IMR-90 (cell line): Measurements from ENCODE around the gene ADCY4. TPM values are rescaled to one million over a fixed set of nuclear protein-coding genes. Genes with fewer than 3 reads are reported as not detected.

ENCODE experiments used
- ELK1 ChIP-seq: fragments of 150-350 bp; IDR thresholded peaks from 2 replicates; pipeline ENCODE4 v1.6.1; 2016; ENCODE audit warnings: low read depth, mild to moderate bottlenecking, low read length, moderate library complexity, borderline replicate concordance
- RFX5 ChIP-seq: IDR thresholded peaks from 2 replicates; pipeline ENCODE4 v1.8.0; 2012; ENCODE audit warnings: low read depth, mild to moderate bottlenecking, low read length, moderate library complexity
- polyA plus RNA-seq, 3 experiments: library from polyadenylated mRNA; depleted of rRNA; stranded (reverse); fragments of >200 nt; gene quantifications; 2 replicates each; pipeline ENCODE4 v1.2.3, GENCODE V29; 2012; ENCODE audit warnings: low replicate concordance in 1 of 3
- total RNA-seq: library from RNA; depleted of rRNA; stranded (reverse); fragments of >200 nt; gene quantifications from 2 replicates; pipeline ENCODE4 v1.2.3, GENCODE V29; 2012

The ADCY4 gene
- total and polyA plus RNA-seq, 2 of the 4 experiments (the other 2 are of a cell fraction) = not detected

GRCh38 chr14:24271134-24271833 is 63.6 kb downstream of the ADCY4 start, which contains the start of gene RABGGTA (continued):
- TF ChIP-seq ELK1 = no peak
- TF ChIP-seq RFX5 = no peak
